ENCODE data around the gene MAPK10. TPM values are rescaled to one million over a fixed set of nuclear protein-coding genes. Genes with fewer than 3 reads are reported as not detected.
A peak's percentile ranks its signal among the peaks of the same experiment; 100 is the strongest.

Gene MAPK10
- total RNA-seq, 6 donors from 2014 or later = 11.1 to 89.1 (median 29.5) TPM

GRCh38 chr4:86306816-86307215, 53.0 kb downstream of the MAPK10 start:
- Histone ChIP-seq H3K4me3 (no peak overlapping the region), H3K4me1 (no peaks in the 10 kb centered on the region), H3K27me3 (no peaks in the 10 kb centered on the region), H3K9me3 (no peaks in the 10 kb centered on the region), H3K36me3 (no peaks in the 10 kb centered on the region), H3K27ac (no peak overlapping the region)
- TF ChIP-seq POLR2A (IDR thresholded peaks at IDR 0.05) (no peak), POLR2AphosphoS5 (IDR thresholded peaks at IDR 0.05) (no peak), CTCF (IDR thresholded peaks at IDR 0.05) (no peak), EP300 (IDR thresholded peaks at IDR 0.05) (no peak)
- ATAC-seq (ENCODE audit: low FRiP score in 2 of 2) (no peak), DNase-seq (no peak)
- WGBS, 2 donors = 49 to 76% methylated on average over 3 of the region's 3 CpGs

- Histone ChIP-seq H3K27ac (no peak overlapping the region), H3K27me3 (no peaks in the 10 kb centered on the region), H3K36me3 (no peaks in the 10 kb centered on the region), H3K4me1 (no peaks in the 10 kb centered on the region), H3K9me3 (no peaks in the 10 kb centered on the region), H3K4me3 (no peak overlapping the region)
- 79 to 81% methylated on average over 2 of the region's 2 CpGs for WGBS, 2 donors
- no peak for TF ChIP-seq EP300 (IDR thresholded peaks at IDR 0.05)
- TF ChIP-seq CTCF (IDR thresholded peaks at IDR 0.05) = no peak
- no peak for TF ChIP-seq POLR2AphosphoS5 (IDR thresholded peaks at IDR 0.05)
- TF ChIP-seq POLR2A (IDR thresholded peaks at IDR 0.05) = no peak
- DNase-seq = no peak
- ATAC-seq (ENCODE audit: low FRiP score in 2 of 2) = no peak
These were observed 57.0 kb downstream of the MAPK10 start for GRCh38 chr4:86302830-86303229.

- Histone ChIP-seq H3K4me1 (no peaks in the 10 kb centered on the region), H3K9me3 (no peaks in the 10 kb centered on the region), H3K27me3 (no peaks in the 10 kb centered on the region), H3K4me3 (no peak overlapping the region), H3K36me3 (no peaks in the 10 kb centered on the region), H3K27ac (no peak overlapping the region)
- DNase-seq = peak in 1 of 2 donors; percentile 22
- 56 to 58% methylated on average over 4 of the region's 4 CpGs for WGBS, 2 donors
- TF ChIP-seq POLR2AphosphoS5 (IDR thresholded peaks at IDR 0.05) = no peak
- TF ChIP-seq EP300 (IDR thresholded peaks at IDR 0.05) = no peak
- TF ChIP-seq CTCF (IDR thresholded peaks at IDR 0.05) = no peak
- ATAC-seq (ENCODE audit: low FRiP score in 2 of 2) = peak in 1 of 2 donors; percentile 61
These were observed 57.6 kb downstream of the MAPK10 start for GRCh38 chr4:86302251-86302650.

DNA sequence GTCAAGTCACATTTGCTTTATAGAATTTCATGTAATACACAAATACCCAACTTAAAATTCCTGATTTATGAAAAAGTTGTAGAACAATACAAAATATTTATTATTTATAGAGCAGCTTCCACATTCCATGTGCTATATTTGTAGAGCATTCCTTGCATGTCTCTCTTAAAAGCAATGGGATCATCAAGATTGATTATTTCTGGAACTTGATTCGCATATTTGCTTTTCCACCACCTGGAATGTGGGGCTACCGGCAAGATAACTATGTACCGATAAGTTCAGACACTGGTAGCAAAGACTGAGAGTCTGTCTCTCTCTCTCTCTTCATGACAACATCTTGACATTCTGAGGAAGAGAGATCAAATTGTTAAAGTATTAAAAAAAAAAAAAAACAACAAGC, 59.3 kb downstream of the MAPK10 start:
- Histone ChIP-seq H3K4me3 (no peak overlapping the region), H3K36me3 (no peaks in the 10 kb centered on the region), H3K4me1 (no peaks in the 10 kb centered on the region), H3K9me3 (no peaks in the 10 kb centered on the region), H3K27me3 (no peaks in the 10 kb centered on the region), H3K27ac (no peak overlapping the region)
- DNase-seq (no peak), ATAC-seq (ENCODE audit: low FRiP score in 2 of 2) (no peak)
- WGBS, 2 donors = 59 to 62% methylated on average over 3 of the region's 3 CpGs
- TF ChIP-seq POLR2A (IDR thresholded peaks at IDR 0.05) (no peak), CTCF (IDR thresholded peaks at IDR 0.05) (no peak), POLR2AphosphoS5 (IDR thresholded peaks at IDR 0.05) (no peak), EP300 (IDR thresholded peaks at IDR 0.05) (no peak)

DNA sequence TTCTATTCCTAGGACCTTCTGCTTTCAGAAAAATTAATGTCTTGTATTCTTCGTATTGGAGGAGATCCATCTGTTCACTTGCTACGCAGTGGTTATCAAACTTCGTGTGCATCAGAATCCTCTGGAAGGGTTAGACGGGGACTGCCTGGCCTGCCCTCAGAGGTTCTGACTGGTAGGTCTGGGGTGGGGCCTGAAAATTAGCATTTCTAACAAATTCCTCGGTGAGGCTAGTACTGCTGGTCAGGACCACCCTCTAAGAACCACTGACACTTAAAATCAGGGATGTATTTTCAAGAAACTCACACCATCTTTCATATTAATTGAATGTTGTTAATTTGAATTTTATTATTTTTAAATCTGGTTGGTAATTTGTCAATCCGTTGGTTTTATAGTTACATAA, 63.0 kb downstream of the MAPK10 start:
- TF ChIP-seq POLR2A (IDR thresholded peaks at IDR 0.05) (no peak), POLR2AphosphoS5 (IDR thresholded peaks at IDR 0.05) (no peak), EP300 (IDR thresholded peaks at IDR 0.05) (no peak), CTCF (IDR thresholded peaks at IDR 0.05) (no peak)
- H3K36me3 ChIP-seq = no peaks in the 10 kb centered on the region
- WGBS, 2 donors = 84 to 88% methylated on average over 6 of the region's 6 CpGs
- ATAC-seq (ENCODE audit: low FRiP score in 2 of 2) = no peak
- H3K4me3 ChIP-seq = no peak overlapping the region
- DNase-seq = no peak
- no peaks in the 10 kb centered on the region for H3K27me3 ChIP-seq
- H3K4me1 ChIP-seq = no peaks in the 10 kb centered on the region
- no peaks in the 10 kb centered on the region for H3K9me3 ChIP-seq
- H3K27ac ChIP-seq = no peak overlapping the region
